ENCODE data around the gene DRC7.
A peak's percentile ranks its signal among the peaks of the same experiment; 100 is the strongest.

The DRC7 gene, protein sequence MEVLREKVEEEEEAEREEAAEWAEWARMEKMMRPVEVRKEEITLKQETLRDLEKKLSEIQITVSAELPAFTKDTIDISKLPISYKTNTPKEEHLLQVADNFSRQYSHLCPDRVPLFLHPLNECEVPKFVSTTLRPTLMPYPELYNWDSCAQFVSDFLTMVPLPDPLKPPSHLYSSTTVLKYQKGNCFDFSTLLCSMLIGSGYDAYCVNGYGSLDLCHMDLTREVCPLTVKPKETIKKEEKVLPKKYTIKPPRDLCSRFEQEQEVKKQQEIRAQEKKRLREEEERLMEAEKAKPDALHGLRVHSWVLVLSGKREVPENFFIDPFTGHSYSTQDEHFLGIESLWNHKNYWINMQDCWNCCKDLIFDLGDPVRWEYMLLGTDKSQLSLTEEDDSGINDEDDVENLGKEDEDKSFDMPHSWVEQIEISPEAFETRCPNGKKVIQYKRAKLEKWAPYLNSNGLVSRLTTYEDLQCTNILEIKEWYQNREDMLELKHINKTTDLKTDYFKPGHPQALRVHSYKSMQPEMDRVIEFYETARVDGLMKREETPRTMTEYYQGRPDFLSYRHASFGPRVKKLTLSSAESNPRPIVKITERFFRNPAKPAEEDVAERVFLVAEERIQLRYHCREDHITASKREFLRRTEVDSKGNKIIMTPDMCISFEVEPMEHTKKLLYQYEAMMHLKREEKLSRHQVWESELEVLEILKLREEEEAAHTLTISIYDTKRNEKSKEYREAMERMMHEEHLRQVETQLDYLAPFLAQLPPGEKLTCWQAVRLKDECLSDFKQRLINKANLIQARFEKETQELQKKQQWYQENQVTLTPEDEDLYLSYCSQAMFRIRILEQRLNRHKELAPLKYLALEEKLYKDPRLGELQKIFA

DNA sequence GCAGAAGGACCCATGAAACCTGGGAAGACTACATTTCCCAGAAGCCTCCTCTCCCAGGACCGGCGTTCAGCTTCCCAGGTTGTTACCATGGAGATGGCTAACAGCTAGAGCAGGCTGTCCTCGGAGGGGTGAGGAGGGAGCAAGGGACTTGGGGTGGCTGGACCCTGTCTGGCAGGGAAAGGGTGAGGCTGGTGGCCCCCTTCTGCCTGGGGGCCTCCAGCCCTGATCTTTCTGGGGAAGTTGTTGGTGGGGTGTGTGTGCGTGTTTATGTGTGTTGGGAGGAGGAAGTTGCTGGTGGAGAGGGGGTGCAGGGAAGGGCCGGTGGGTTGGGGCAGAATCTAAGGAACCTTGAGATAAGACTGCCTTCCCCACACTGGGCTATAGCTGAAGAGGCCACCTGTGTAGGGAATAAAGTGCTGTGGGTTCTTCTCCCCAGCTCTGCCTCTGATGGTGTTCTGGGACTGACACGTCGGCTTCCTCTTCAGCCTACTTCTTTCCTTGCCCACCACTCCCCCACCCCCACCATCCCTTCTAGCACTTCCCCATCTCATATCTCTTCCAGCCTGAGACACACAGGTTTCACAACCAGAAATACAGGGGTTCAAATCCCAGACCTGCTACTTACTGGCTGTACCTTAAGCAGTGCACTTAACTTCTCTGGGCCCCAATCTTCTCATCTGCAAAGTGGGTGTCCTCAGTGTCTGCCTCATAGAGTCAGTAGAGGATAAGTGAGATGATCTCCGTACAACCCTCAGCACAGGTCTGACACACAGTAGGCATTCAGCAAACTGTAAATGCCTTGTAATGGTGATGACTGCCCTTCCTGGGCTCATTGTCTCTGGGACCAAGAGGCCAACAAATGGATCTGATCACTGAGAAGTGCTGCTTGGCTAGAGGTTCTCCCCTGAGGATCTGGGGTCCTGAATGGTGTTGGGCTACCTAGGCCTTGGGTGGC is at the start of gene DRC7:
DRC7 (plus strand) TSS at position 82 of the 955 bp plus-strand sequence. CDS start 3,144 bp downstream, outside the sequence.
- no peak for DNase-seq

GRCh38 chr16:57645169-57645568 is 49.4 kb upstream of the DRC7 start:
- no peak for DNase-seq

- no peak for DNase-seq
Measured at GRCh38 chr16:57645691-57646387, 48.8 kb upstream of the DRC7 start.

GRCh38 chr16:57646388-57647039 is 48.1 kb upstream of the DRC7 start:
- DNase-seq = no peak

- no peak for DNase-seq
Measured at GRCh38 chr16:57647136-57647875, 47.3 kb upstream of the DRC7 start.

- no peak for DNase-seq
Measured at GRCh38 chr16:57648125-57648524, 46.5 kb upstream of the DRC7 start.

- peak; percentile 75 for DNase-seq
Measured at GRCh38 chr16:57648581-57649442, 45.8 kb upstream of the DRC7 start.

DNA sequence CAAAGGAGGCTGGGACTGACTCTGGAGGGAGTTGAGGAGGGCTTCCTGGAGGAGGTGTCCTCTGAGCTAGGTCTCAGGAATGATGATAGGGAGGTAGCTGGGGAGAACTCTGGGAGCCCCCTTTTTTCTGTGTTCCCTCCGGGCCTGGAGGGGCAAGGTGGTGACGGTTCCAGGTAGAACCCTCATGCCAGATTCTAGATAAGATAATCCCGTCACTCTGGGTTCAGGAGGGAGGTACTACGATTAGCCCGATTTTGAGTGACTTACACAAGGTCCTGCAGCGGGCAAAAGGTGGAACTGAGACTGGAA is 45.2 kb upstream of the DRC7 start:
- no peak for DNase-seq

GRCh38 chr16:57649846-57650245 is 44.8 kb upstream of the DRC7 start:
- no peak for DNase-seq

DNA sequence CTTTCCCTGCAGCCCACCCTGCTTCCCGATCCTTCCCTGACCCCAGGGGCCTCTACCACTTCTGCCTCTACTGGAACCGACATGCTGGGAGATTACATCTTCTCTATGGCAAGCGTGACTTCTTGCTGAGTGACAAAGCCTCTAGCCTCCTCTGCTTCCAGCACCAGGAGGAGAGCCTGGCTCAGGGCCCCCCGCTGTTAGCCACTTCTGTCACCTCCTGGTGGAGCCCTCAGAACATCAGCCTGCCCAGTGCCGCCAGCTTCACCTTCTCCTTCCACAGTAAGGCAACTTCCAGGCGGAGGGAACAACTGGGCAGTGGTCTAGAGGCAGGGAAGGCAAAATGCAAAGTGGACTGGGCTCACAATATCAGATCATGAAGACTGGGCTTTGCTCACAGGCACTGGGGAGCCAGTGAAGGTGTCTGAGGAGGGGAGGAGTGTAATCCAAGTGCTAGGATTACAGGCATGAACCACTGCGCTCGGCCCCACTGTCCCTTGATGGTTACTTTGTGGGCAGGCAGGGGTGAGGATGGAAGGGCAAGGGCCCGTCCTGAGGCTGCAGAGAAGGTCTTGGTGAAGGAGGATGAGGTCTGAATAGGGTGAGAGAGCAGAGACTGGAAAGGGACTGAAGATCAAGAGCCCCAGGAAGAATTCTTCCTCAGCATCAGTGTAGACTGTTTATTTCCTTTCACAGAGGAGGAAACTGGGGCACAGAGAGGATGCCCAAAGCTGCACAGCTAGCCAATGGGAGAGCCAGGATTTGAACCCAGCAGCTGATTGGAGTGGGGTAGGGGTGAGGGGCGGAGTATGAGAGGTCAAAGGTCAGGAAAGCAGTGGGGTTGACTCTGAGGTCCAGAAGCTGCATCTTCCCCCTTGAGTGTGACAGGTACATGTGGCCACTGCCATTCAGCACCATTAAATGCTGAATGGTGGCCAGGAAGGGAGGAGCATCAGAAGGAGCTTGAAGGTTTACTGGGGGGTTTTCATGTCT is 43.0 kb upstream of the DRC7 start:
- DNase-seq = no peak

- no peak for DNase-seq
Measured at GRCh38 chr16:57652695-57653471, 41.7 kb upstream of the DRC7 start.

- no peak for DNase-seq
Measured at GRCh38 chr16:57653936-57654335, 40.7 kb upstream of the DRC7 start.

- DNase-seq = no peak
Measured at GRCh38 chr16:57656342-57656955, 38.2 kb upstream of the DRC7 start.

DNA sequence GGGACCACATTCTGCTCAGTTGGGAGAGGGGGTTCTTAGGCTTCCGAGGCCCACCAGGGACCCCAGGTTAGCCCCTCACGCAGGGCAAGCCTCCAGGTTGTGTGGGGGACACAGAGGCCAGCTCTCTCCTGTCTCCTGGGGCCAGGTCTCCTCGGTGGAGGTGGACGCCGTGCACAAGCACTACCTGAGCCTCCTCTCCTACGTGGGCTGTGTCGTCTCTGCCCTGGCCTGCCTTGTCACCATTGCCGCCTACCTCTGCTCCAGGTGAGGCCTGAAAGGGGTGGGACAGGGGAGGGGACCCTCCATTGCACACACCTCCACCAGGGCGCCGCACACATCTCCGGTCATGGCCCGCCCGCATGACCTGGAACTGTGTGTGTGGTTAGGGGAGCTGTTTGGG is 37.4 kb upstream of the DRC7 start:
- DNase-seq = no peak

DNA sequence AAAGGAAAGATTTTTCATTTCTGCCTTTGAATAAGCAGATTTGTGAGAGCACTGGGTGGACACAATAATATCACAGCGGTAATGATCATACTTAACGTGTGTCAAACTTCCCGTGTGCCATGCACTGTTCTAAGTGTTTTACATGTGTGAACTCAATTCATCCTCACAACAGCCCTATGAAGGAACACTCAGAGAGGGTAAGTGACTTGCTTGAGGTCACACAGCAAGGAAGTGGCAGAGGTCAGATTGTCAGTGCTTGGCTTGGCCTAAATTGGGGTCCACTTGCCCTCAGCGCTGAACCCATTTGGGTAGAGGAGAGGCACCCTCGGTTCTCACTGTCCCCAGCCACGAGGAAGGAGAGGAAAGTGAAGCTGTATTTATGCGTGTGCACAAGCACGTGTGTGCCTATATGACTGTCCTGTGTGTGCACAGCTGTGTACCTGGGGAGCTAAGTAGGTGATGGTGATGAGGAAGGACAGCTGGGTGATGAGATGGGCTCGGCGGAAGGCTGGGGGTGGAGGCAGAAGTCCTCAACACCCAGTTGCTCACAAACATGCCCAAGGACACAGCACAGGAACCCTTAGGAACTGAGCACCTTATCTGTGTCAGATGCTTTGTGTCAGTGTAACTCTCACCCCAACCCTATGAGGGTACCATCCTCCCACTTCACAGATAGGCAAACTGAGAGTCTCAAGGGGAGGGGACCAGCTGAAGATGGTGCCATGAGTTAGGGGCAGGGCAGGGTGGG is 36.3 kb upstream of the DRC7 start:
- no peak for DNase-seq

- no peak for DNase-seq
Measured at GRCh38 chr16:57658878-57659674, 35.5 kb upstream of the DRC7 start.
